H1 (cell line): ENCODE results near the gene PTPRE. TPM values are rescaled to one million over a fixed set of nuclear protein-coding genes. Genes with fewer than 3 reads are reported as not detected.

Experiments
- CTCF ChIA-PET: fragments of 300-600 bp; sonication (Branson Sonifier 250); formaldehyde crosslinking; loops from one replicate; lab custom pipeline; 2021; ENCODE audit not compliant: partially characterized antibody; lab: Charles Lee
- POLR2A ChIA-PET: fragments of 300-600 bp; sonication (Branson Sonifier 250); formaldehyde crosslinking; loops from one replicate; lab custom pipeline; 2021; ENCODE audit warnings: inconsistent platforms; ENCODE audit not compliant: partially characterized antibody; lab: Charles Lee
- DNase-seq, 2 experiments: peaks; one replicate each; pipeline versions ENCODE4 v3.0.0 to v3.0.0-alpha.2; 2010 to 2022; ENCODE audit warnings: low spot score in 2 of 2, low read depth in 1 of 2, mixed read lengths in 1 of 2
- FAIRE-seq: peaks from 2 replicates; lab custom pipeline; 2011; peaks lifted over from hg19 to GRCh38; lab: Jason Lieb, UNC
- H2AFZ ChIP-seq: 2 replicates; pipeline ENCODE4 v1.8.1; 2012; ENCODE audit warnings: low read length, inconsistent platforms
- H2AK5ac ChIP-seq: 2 replicates; pipeline ENCODE4 v1.6.1; 2013; ENCODE audit warnings: low read depth, low read length
- H2BK120ac ChIP-seq: replicated peaks from 2 replicates; pipeline ENCODE3; 2013; ENCODE audit warnings: low read depth, low read length, inconsistent platforms
- H2BK12ac ChIP-seq: 2 replicates; pipeline ENCODE4 v1.6.1; 2013; ENCODE audit warnings: low read depth, low read length
- H2BK15ac ChIP-seq: 2 replicates; pipeline ENCODE4 v1.6.1; 2013; ENCODE audit warnings: low read length
- H2BK20ac ChIP-seq: 2 replicates; pipeline ENCODE4 v1.6.1; 2013; ENCODE audit warnings: low read length
- H2BK5ac ChIP-seq: 2 replicates; pipeline ENCODE4 v1.6.1; 2013; ENCODE audit warnings: low read depth, low read length
- H3K14ac ChIP-seq: 2 replicates; pipeline ENCODE4 v1.6.1; 2013; ENCODE audit warnings: inconsistent platforms; ENCODE audit not compliant: insufficient read length
- H3K18ac ChIP-seq: 2 replicates; pipeline ENCODE4 v1.6.1; 2013; ENCODE audit warnings: low read length; ENCODE audit errors: extremely low read depth
- H3K23ac ChIP-seq: 2 replicates; pipeline ENCODE4 v1.6.1; 2013; ENCODE audit warnings: inconsistent platforms; ENCODE audit not compliant: insufficient read length
- H3K23me2 ChIP-seq: 2 replicates; pipeline ENCODE4 v1.6.1; 2013; ENCODE audit warnings: low read depth, low read length
- H3K27ac ChIP-seq: 2 replicates; pipeline ENCODE4 v1.6.1; 2011; ENCODE audit warnings: low read depth, low read length, inconsistent platforms
- H3K27me3 ChIP-seq, 4 experiments: replicated peaks in 1 of 4; 1 replicate in 1 of 4; 2 replicates in 3 of 4; pipeline versions ENCODE4 v1.6.1 to v1.8.1; 2011 to 2013; ENCODE audit warnings: low read length in 3 of 4, mild to moderate bottlenecking in 3 of 4, inconsistent platforms in 2 of 4, mixed read lengths in 2 of 4, moderate library complexity in 1 of 4; ENCODE audit not compliant: control insufficient read depth in 3 of 4, insufficient read depth in 3 of 4; ENCODE audit errors: extremely low read depth in 1 of 4
- H3K36me3 ChIP-seq, 4 experiments: 2 replicates each; pipeline versions ENCODE4 v1.6.1 to v1.8.1; 2011 to 2013; ENCODE audit warnings: mild to moderate bottlenecking in 4 of 4, low read length in 3 of 4, moderate library complexity in 2 of 4, control low read depth in 1 of 4, inconsistent platforms in 1 of 4; ENCODE audit not compliant: insufficient read depth in 4 of 4, control insufficient read depth in 2 of 4
- H3K4ac ChIP-seq: replicated peaks from 2 replicates; pipeline ENCODE3; 2013; ENCODE audit warnings: low read length, low read depth, mixed read lengths, inconsistent platforms; ENCODE audit not compliant: insufficient read length
- H3K4me1 ChIP-seq, 4 experiments: replicated peaks in 1 of 4; 1 replicate in 1 of 4; 2 replicates in 3 of 4; pipeline versions ENCODE4 v1.6.1 to v1.8.1; 2011 to 2013; ENCODE audit warnings: low read length in 3 of 4, inconsistent platforms in 2 of 4, mixed read lengths in 1 of 4; ENCODE audit not compliant: insufficient read depth in 4 of 4, control insufficient read depth in 3 of 4
- H3K4me2 ChIP-seq, 2 experiments: 2 replicates each; pipeline versions ENCODE4 v1.6.1 to v1.8.1; 2011 to 2013; ENCODE audit warnings: low read depth in 2 of 2, low read length in 2 of 2, control low read depth in 1 of 2, inconsistent platforms in 1 of 2, mild to moderate bottlenecking in 1 of 2; ENCODE audit not compliant: insufficient read depth in 1 of 2
- H3K4me3 ChIP-seq, 4 experiments: fragments of 200-600, 300-600 bp in 1 of 4; sonication (generic), shearing (Covaris generic), sonication (Bioruptor Twin) in 1 of 4; 2 replicates each; pipeline versions ENCODE4 v1.5.1 to v1.8.1; 2011 to 2016; ENCODE audit warnings: low read length in 4 of 4, low read depth in 3 of 4, control low read depth in 2 of 4, inconsistent platforms in 2 of 4, mild to moderate bottlenecking in 2 of 4, mixed read lengths in 1 of 4, moderate library complexity in 1 of 4; ENCODE audit not compliant: insufficient read depth in 2 of 4; ENCODE audit errors: extremely low read depth in 1 of 4
- H3K56ac ChIP-seq: replicated peaks from 2 replicates; pipeline ENCODE3; 2013; ENCODE audit warnings: low read depth, mild to moderate bottlenecking, mixed read lengths, low read length, inconsistent platforms; ENCODE audit not compliant: insufficient read length
- H3K79me1 ChIP-seq: 2 replicates; pipeline ENCODE4 v1.6.1; 2013; ENCODE audit warnings: low read depth, low read length, control low read depth
- H3K79me2 ChIP-seq, 2 experiments: 2 replicates each; pipeline versions ENCODE4 v1.6.1 to v1.8.1; 2012 to 2013; ENCODE audit warnings: low read length in 2 of 2, mild to moderate bottlenecking in 2 of 2, inconsistent platforms in 1 of 2; ENCODE audit not compliant: insufficient read depth in 2 of 2, control insufficient read depth in 1 of 2
- H3K9ac ChIP-seq, 4 experiments: replicated peaks in 1 of 4; 1 replicate in 1 of 4; 2 replicates in 3 of 4; pipeline versions ENCODE4 v1.6.1 to v1.8.1; 2011 to 2013; ENCODE audit warnings: low read depth in 3 of 4, low read length in 3 of 4, control low read depth in 2 of 4, mild to moderate bottlenecking in 2 of 4, moderate library complexity in 2 of 4, inconsistent platforms in 1 of 4; ENCODE audit errors: extremely low read depth in 1 of 4
- H3K9me3 ChIP-seq, 2 experiments: 2 replicates each; pipeline versions ENCODE4 v1.6.1 to v1.8.1; 2012 to 2013; ENCODE audit warnings: mild to moderate bottlenecking in 2 of 2, moderate library complexity in 2 of 2, control low read depth in 1 of 2, inconsistent platforms in 1 of 2, low read depth in 1 of 2, low read length in 1 of 2, mixed read lengths in 1 of 2; ENCODE audit not compliant: insufficient read depth in 2 of 2
- H4K20me1 ChIP-seq, 2 experiments: replicated peaks in 1 of 2; 2 replicates each; pipeline versions ENCODE3 to v1.8.1; 2011 to 2013; ENCODE audit warnings: inconsistent platforms in 2 of 2, low read length in 2 of 2, mild to moderate bottlenecking in 1 of 2; ENCODE audit not compliant: insufficient read depth in 2 of 2, control insufficient read depth in 1 of 2
- H4K5ac ChIP-seq: 2 replicates; pipeline ENCODE4 v1.6.1; 2013; ENCODE audit warnings: low read length, low read depth, mixed read lengths, inconsistent platforms; ENCODE audit not compliant: insufficient read length
- H4K8ac ChIP-seq: 2 replicates; pipeline ENCODE4 v1.8.0; 2013; ENCODE audit warnings: mild to moderate bottlenecking, moderate library complexity, low read length, inconsistent platforms; ENCODE audit not compliant: insufficient read depth; ENCODE audit errors: extremely low read depth
- H4K91ac ChIP-seq: replicated peaks from 2 replicates; pipeline ENCODE3; 2013; ENCODE audit warnings: low read length, mixed read lengths, inconsistent platforms; ENCODE audit not compliant: insufficient read length
- CBX5 ChIP-seq: fragments of 300-800, 300-1000 bp; sonication (generic); IDR thresholded peaks from 2 replicates; pipeline ENCODE4 v1.7.1; 2016; ENCODE audit warnings: antibody characterized with exemption, low read length, low read depth
- E2F6 ChIP-seq: IDR thresholded peaks from 2 replicates; pipeline ENCODE4 v1.6.1; 2012; ENCODE audit warnings: inconsistent platforms
- EGR1 ChIP-seq: IDR thresholded peaks from 2 replicates; pipeline ENCODE4 v1.6.1; 2011; ENCODE audit warnings: low read depth, low read length, borderline replicate concordance
- FOSL1 ChIP-seq: IDR thresholded peaks from 2 replicates; pipeline ENCODE4 v1.6.1; 2011; ENCODE audit warnings: mild to moderate bottlenecking, low read depth, low read length, moderate library complexity; ENCODE audit not compliant: insufficient read depth
- JUN ChIP-seq: IDR thresholded peaks from 2 replicates; pipeline ENCODE4 v1.6.1; 2011; ENCODE audit warnings: low read depth, mild to moderate bottlenecking, improper control_type of control experiment, low read length
- KDM5A ChIP-seq: fragments of 200-600 bp; IDR thresholded peaks from 2 replicates; pipeline ENCODE4 v1.7.1; 2012; ENCODE audit warnings: mild to moderate bottlenecking, low read length, inconsistent platforms, mixed read lengths
- PHF8 ChIP-seq: fragments of 200-600 bp; sonication (generic); conservative IDR thresholded peaks from 2 replicates; pipeline ENCODE4 v1.7.1; 2012; ENCODE audit warnings: low read depth, mild to moderate bottlenecking, inconsistent platforms, low read length, moderate library complexity
- POLR2A ChIP-seq, 2 experiments: IDR thresholded peaks; 1 replicate in 1 of 2; 2 replicates in 1 of 2; pipeline ENCODE4 v1.6.1; 2011; ENCODE audit warnings: low read depth in 2 of 2, low read length in 2 of 2, mild to moderate bottlenecking in 2 of 2; ENCODE audit errors: control extremely low read depth in 1 of 2
- SAP30 ChIP-seq: fragments of 300-600 bp; sonication (generic); IDR thresholded peaks from 2 replicates; pipeline ENCODE4 v1.7.1; 2012; ENCODE audit warnings: low read length, moderate library complexity, mild to moderate bottlenecking, inconsistent platforms; ENCODE audit not compliant: insufficient read depth, insufficient replicate concordance
- SRF ChIP-seq: IDR thresholded peaks from 2 replicates; pipeline ENCODE4 v1.6.1; 2011; ENCODE audit warnings: mild to moderate bottlenecking, low read depth, low read length, moderate library complexity
- polyA plus RNA-seq, 7 experiments: library from polyadenylated mRNA; depleted of rRNA in 3 of 7; stranded (reverse) in 5 of 7; unstranded in 2 of 7; fragments of >200 nt in 5 of 7; fragments of 200-250 nt in 2 of 7; gene quantifications; 1 replicate in 5 of 7; 2 replicates in 1 of 7; 4 replicates in 1 of 7; pipeline versions ENCODE4 v1.2.1 to v1.2.3, GENCODE V29; 2011 to 2013; ENCODE audit warnings: missing spikeins in 2 of 7, mixed read lengths in 2 of 7
- total RNA-seq: library from RNA; stranded (reverse); fragmentation: NEBNext Ultra II Directional; extraction: Animal tissue kit (Norgen Biotek cat#: 25700); gene quantifications from 2 replicates; pipeline ENCODE4 v1.2.1, GENCODE V29; 2021

Gene PTPRE
- total and polyA plus RNA-seq, 2 of the 8 experiments (the other 6 are each of a cell fraction or from before 2014, with no cell fraction given), result 0.33 to 0.54 TPM

- H4K20me1 ChIP-seq, result peaks cover 0 to 6% of the 10 kb centered on the region in 2 experiments
- no peak overlapping the region for H2AFZ ChIP-seq
- no peak overlapping the region for H3K27ac ChIP-seq
- no peak overlapping the region for H2BK120ac ChIP-seq
- FAIRE-seq (no peak), DNase-seq (no peak)
- H3K9me3 ChIP-seq, result no peaks in the 10 kb centered on the region
- H3K36me3 ChIP-seq, result no peaks in the 10 kb centered on the region
- no peak overlapping the region for H2BK20ac ChIP-seq
- no peak overlapping the region for H3K4me3 ChIP-seq
- peaks cover 5 to 14% (median 12%) of the 10 kb centered on the region in 4 experiments for H3K4me1 ChIP-seq
- no peak overlapping the region for H3K56ac ChIP-seq
- no peak overlapping the region for H3K9ac ChIP-seq
- no peak overlapping the region for H2BK5ac ChIP-seq
- no peak overlapping the region for H2BK12ac ChIP-seq
- no peaks in the 10 kb centered on the region for H3K79me2 ChIP-seq
- H3K4me2 ChIP-seq, result no peak overlapping the region
- H3K4ac ChIP-seq, result no peak overlapping the region
- H4K8ac ChIP-seq, result no peak overlapping the region
- H3K27me3 ChIP-seq, result no peaks in the 10 kb centered on the region
- no peaks in the 10 kb centered on the region for H3K79me1 ChIP-seq
- no peak overlapping the region for H3K18ac ChIP-seq
- TF ChIP-seq SRF (no peak), FOSL1 (no peak), SAP30 (no peak), PHF8 (no peak), JUN (no peak), CBX5 (no peak), EGR1 (no peak), POLR2A (IDR thresholded peaks at IDR 0.05; ENCODE audit: control extremely low read depth in 1 of 2, low read depth in 2 of 2, low read length in 2 of 2) (no peak), KDM5A (no peak), E2F6 (no peak)
- POLR2A ChIA-PET, result no interaction called here
- H2AK5ac ChIP-seq, result no peak overlapping the region
- no peak overlapping the region for H2BK15ac ChIP-seq
- no peak overlapping the region for H4K91ac ChIP-seq
- H3K14ac ChIP-seq, result no peak overlapping the region
- no peak overlapping the region for H4K5ac ChIP-seq
- H3K23me2 ChIP-seq, result peaks cover 5% of the 10 kb centered on the region; the same call in 1 of the 2 replicates
- H3K23ac ChIP-seq, result no peak overlapping the region
- CTCF ChIA-PET, result interaction anchor here (1.3 to 3.1 kb wide), 4 partner anchors 10 to 33 kb away, joined by 4 to 18 read pairs (median 10); no protein-coding TSS in a partner anchor
These were observed 151.8 kb downstream of the PTPRE start for GRCh38 chr10:128058750-128059134.
